Neural progenitor cell (in vitro differentiated cells): ENCODE data around the gene MLH1.

Experiments used
- CTCF ChIP-seq: fragments of 200-600 bp; sonication (generic); IDR thresholded peaks from 2 replicates; pipeline ENCODE4 v1.5.1; 2017; ENCODE audit warnings: antibody characterized with exemption, mild to moderate bottlenecking
- EZH2 ChIP-seq: fragments of 200-600 bp; sonication (generic); IDR thresholded peaks from 2 replicates; pipeline ENCODE4 v1.6.1; 2017; ENCODE audit warnings: antibody characterized with exemption, mild to moderate bottlenecking, moderate library complexity

GRCh38 chr3:37096288-37096687, 103.0 kb downstream of the MLH1 start:
- TF ChIP-seq CTCF (no peak), EZH2 (no peak)
